ENCODE measurements around the gene ZCWPW1. TPM values are rescaled to one million over a fixed set of nuclear protein-coding genes. Genes with fewer than 3 reads are reported as not detected.

Gene ZCWPW1
- polyA plus RNA-seq, 1 of the 3 experiments (the other 2 are of a cell fraction) = 4.1 TPM

DNA sequence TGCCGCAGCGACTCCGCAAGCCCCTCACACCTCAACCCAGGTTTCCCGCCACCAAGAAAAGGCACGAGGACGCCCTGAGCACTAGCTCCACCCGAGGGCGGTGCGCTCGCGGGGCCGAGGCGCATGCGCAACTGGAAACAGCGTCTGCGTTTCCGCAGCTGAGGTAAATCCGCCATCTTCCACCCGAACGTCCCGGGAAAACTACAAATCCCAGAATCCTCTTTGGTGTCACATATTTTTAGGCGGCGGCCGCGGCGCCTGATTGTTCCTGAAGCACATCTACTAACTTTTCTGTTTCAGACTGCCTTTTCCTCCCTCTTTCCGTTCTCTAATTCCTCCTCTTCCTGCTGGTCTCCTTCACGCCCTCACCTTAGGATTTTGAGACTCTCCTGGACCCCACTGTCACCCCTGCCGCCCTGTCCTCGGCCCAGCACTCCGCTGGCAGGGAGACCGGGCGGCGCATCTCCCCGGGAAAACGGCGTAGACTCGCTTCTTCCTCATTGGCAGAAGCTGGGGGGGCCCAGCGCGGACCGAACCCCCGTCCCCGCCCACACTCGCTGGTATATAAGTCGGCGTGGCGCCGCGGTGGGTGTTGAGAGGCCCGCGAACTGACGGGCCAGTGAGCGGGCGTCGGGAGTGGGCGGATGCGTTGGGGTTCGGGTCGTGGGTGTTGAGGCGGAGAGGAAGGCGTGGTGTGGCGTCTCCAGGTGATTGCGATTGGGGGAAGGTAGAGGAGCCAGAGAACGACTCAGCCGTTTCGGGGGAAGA, at the start of gene ZCWPW1 (continued):
- TF ChIP-seq, protein P1, sequence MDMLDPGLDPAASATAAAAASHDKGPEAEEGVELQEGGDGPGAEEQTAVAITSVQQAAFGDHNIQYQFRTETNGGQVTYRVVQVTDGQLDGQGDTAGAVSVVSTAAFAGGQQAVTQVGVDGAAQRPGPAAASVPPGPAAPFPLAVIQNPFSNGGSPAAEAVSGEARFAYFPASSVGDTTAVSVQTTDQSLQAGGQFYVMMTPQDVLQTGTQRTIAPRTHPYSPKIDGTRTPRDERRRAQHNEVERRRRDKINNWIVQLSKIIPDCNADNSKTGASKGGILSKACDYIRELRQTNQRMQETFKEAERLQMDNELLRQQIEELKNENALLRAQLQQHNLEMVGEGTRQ (IDR thresholded peaks at IDR 0.05; ENCODE audit: borderline replicate concordance, low read depth, low read length) = no peak
- TF ChIP-seq GATA2 (CRISPR knock-in tag; IDR thresholded peaks at IDR 0.05) (no peak), SMC3 (IDR thresholded peaks at IDR 0.05; ENCODE audit: low read depth, low read length) (no peak)

DNA sequence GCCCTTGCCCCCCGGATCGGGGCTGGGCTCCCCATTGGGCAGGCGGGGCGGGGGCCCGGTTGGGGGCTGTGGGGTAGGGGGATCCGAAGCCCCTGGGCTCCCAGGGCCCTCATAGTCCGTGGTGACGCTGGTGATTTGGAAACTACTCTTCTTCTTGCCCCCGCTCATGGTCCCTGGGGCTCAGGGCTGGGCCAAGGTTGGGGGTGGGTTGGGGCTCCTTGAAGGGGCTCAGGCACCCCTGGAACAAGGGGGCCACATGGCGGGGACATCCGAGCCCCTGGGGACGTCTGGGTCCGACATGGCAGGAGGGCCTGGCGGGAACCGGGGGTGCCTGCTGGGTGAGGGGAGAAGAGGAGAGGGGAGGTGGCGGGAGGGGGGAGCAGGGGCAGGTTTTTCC, 49.4 kb upstream of the ZCWPW1 start:
- peaks cover 15% of the 10 kb centered on the region; the same call in 1 of the 2 replicates for H4K20me1 ChIP-seq (ENCODE audit: insufficient read depth)
- peak overlapping the region; percentile 89 for H3K9ac ChIP-seq
- DNase-seq = no peak
- peak overlapping the region; percentile 99 for H3K4me2 ChIP-seq
- no peaks in the 10 kb centered on the region for H3K27me3 ChIP-seq (ENCODE audit: insufficient read depth)
- H3K4me3 ChIP-seq (ENCODE audit: low read depth in 2 of 2, low read length in 1 of 2) = peak overlapping the region; percentile 71 to 99
- H3F3A ChIP-seq (replicated peaks; ENCODE audit: insufficient read depth) = peaks cover 6% of the 10 kb centered on the region
- POLR2A ChIA-PET = interaction anchor here (1.1 to 2.2 kb wide), 3 partner anchors 9 to 108 kb away, joined by 3 to 11 read pairs (median 10); partner anchors contain the start of genes FBXO24 and LRCH4
- H3K9me3 ChIP-seq = no peaks in the 10 kb centered on the region
- H3K27ac ChIP-seq (ENCODE audit: low read depth in 2 of 2, low read length in 1 of 2) = no peak overlapping the region
- 57% methylated on average over 8 of the region's 16 CpGs for WGBS (ENCODE audit: low lambda C conversion rate)
- H3K9me2 ChIP-seq = no peaks in the 10 kb centered on the region
- H3K4me1 ChIP-seq (ENCODE audit: control insufficient read depth in 1 of 2, insufficient read depth in 2 of 2, low read depth in 1 of 2, low read length in 1 of 2) = peaks cover 16 to 25% of the 10 kb centered on the region in 2 experiments; a peak in 3 of 4 replicates
- peaks cover 5 to 13% of the 10 kb centered on the region in 2 experiments for H3K36me3 ChIP-seq (replicated peaks in 1 of 2; ENCODE audit: control insufficient read depth in 1 of 2, insufficient read depth in 2 of 2, low read length in 1 of 2)
- H2AFZ ChIP-seq (ENCODE audit: low read depth) = no peak overlapping the region
- CTCF ChIA-PET = interaction anchor here (0.8 to 8.1 kb wide), 10 partner anchors 9 to 248 kb away, joined by 3 to 152 read pairs (median 20); partner anchors contain the start of genes EPO, POP7 and SPACDR
- H3K79me2 ChIP-seq (ENCODE audit: insufficient read depth) = peaks cover 42% of the 10 kb centered on the region
- TF ChIP-seq CHD2 (IDR thresholded peaks at IDR 0.05; ENCODE audit: low read length, partially characterized antibody) = no peak
- no peak for TF ChIP-seq YY1 (IDR thresholded peaks at IDR 0.05; ENCODE audit: low read depth)
- no peak for TF ChIP-seq EP300 (IDR thresholded peaks at IDR 0.05; ENCODE audit: borderline replicate concordance in 1 of 2, low read depth in 1 of 2, low read length in 1 of 2)
- no peak for TF ChIP-seq RCOR1 (IDR thresholded peaks at IDR 0.05; ENCODE audit: low read length)
- TF ChIP-seq TAF1 (IDR thresholded peaks at IDR 0.05; ENCODE audit: borderline replicate concordance, low read depth, low read length) = no peak
- TF ChIP-seq, protein P2, sequence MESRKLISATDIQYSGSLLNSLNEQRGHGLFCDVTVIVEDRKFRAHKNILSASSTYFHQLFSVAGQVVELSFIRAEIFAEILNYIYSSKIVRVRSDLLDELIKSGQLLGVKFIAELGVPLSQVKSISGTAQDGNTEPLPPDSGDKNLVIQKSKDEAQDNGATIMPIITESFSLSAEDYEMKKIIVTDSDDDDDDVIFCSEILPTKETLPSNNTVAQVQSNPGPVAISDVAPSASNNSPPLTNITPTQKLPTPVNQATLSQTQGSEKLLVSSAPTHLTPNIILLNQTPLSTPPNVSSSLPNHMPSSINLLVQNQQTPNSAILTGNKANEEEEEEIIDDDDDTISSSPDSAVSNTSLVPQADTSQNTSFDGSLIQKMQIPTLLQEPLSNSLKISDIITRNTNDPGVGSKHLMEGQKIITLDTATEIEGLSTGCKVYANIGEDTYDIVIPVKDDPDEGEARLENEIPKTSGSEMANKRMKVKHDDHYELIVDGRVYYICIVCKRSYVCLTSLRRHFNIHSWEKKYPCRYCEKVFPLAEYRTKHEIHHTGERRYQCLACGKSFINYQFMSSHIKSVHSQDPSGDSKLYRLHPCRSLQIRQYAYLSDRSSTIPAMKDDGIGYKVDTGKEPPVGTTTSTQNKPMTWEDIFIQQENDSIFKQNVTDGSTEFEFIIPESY (IDR thresholded peaks at IDR 0.05; ENCODE audit: borderline replicate concordance, low read depth) = no peak
- TF ChIP-seq, protein P1 (IDR thresholded peaks at IDR 0.05; ENCODE audit: borderline replicate concordance, low read depth, low read length) = no peak
- no peak for TF ChIP-seq TCF12 (IDR thresholded peaks at IDR 0.05)
- TF ChIP-seq, protein P3, sequence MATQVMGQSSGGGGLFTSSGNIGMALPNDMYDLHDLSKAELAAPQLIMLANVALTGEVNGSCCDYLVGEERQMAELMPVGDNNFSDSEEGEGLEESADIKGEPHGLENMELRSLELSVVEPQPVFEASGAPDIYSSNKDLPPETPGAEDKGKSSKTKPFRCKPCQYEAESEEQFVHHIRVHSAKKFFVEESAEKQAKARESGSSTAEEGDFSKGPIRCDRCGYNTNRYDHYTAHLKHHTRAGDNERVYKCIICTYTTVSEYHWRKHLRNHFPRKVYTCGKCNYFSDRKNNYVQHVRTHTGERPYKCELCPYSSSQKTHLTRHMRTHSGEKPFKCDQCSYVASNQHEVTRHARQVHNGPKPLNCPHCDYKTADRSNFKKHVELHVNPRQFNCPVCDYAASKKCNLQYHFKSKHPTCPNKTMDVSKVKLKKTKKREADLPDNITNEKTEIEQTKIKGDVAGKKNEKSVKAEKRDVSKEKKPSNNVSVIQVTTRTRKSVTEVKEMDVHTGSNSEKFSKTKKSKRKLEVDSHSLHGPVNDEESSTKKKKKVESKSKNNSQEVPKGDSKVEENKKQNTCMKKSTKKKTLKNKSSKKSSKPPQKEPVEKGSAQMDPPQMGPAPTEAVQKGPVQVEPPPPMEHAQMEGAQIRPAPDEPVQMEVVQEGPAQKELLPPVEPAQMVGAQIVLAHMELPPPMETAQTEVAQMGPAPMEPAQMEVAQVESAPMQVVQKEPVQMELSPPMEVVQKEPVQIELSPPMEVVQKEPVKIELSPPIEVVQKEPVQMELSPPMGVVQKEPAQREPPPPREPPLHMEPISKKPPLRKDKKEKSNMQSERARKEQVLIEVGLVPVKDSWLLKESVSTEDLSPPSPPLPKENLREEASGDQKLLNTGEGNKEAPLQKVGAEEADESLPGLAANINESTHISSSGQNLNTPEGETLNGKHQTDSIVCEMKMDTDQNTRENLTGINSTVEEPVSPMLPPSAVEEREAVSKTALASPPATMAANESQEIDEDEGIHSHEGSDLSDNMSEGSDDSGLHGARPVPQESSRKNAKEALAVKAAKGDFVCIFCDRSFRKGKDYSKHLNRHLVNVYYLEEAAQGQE (IDR thresholded peaks at IDR 0.05; ENCODE audit: low read depth, low read length) = no peak
- TF ChIP-seq FOSL2 (IDR thresholded peaks at IDR 0.05; ENCODE audit: borderline replicate concordance, low read depth) = no peak
- TF ChIP-seq, protein P4, sequence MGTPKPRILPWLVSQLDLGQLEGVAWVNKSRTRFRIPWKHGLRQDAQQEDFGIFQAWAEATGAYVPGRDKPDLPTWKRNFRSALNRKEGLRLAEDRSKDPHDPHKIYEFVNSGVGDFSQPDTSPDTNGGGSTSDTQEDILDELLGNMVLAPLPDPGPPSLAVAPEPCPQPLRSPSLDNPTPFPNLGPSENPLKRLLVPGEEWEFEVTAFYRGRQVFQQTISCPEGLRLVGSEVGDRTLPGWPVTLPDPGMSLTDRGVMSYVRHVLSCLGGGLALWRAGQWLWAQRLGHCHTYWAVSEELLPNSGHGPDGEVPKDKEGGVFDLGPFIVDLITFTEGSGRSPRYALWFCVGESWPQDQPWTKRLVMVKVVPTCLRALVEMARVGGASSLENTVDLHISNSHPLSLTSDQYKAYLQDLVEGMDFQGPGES (IDR thresholded peaks at IDR 0.05; ENCODE audit: low read depth, low read length) = no peak
- TF ChIP-seq, protein P5, sequence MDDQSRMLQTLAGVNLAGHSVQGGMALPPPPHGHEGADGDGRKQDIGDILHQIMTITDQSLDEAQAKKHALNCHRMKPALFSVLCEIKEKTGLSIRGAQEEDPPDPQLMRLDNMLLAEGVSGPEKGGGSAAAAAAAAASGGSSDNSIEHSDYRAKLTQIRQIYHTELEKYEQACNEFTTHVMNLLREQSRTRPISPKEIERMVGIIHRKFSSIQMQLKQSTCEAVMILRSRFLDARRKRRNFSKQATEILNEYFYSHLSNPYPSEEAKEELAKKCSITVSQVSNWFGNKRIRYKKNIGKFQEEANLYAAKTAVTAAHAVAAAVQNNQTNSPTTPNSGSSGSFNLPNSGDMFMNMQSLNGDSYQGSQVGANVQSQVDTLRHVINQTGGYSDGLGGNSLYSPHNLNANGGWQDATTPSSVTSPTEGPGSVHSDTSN (IDR thresholded peaks at IDR 0.05) = no peak
- no peak for TF ChIP-seq ELF1 (IDR thresholded peaks at IDR 0.05)
- TF ChIP-seq JUND (IDR thresholded peaks at IDR 0.05) = no peak
- TF ChIP-seq RFX5 (IDR thresholded peaks at IDR 0.05; ENCODE audit: low read length) = no peak
- no peak for TF ChIP-seq TEAD4 (IDR thresholded peaks at IDR 0.05; ENCODE audit: borderline replicate concordance, insufficient read depth)
- no peak for TF ChIP-seq SMC3 (IDR thresholded peaks at IDR 0.05; ENCODE audit: low read depth, low read length)

Measured in SK-N-SH (cell line).